WERI-Rb-1 (cell line): Measurements from ENCODE around the gene DHX29.

ENCODE experiments used
- DNase-seq: peaks from one replicate; pipeline ENCODE4 v3.0.0-alpha.2; 2020
- H3K27ac ChIP-seq: fragments of 250-450 bp; sonication (Bioruptor Pico); 2 replicates; pipeline ENCODE4 v1.5.1; 2020; ENCODE audit warnings: mild to moderate bottlenecking, moderate library complexity
- H3K27me3 ChIP-seq: fragments of 250-450 bp; sonication (Bioruptor Pico); 2 replicates; pipeline ENCODE4 v1.5.1; 2021; ENCODE audit warnings: mild to moderate bottlenecking, low read depth, moderate library complexity; ENCODE audit not compliant: insufficient read depth, severe bottlenecking
- H3K36me3 ChIP-seq: fragments of 250-450 bp; sonication (Bioruptor Pico); 2 replicates; pipeline ENCODE4 v1.5.1; 2020; ENCODE audit warnings: mild to moderate bottlenecking, moderate library complexity
- H3K4me3 ChIP-seq: 2 replicates; pipeline ENCODE4 v1.5.1; 2011; ENCODE audit warnings: low read depth, mild to moderate bottlenecking, control low read depth, low read length
- H3K9me3 ChIP-seq: fragments of 250-450 bp; sonication (Bioruptor Pico); 2 replicates; pipeline ENCODE4 v1.5.1; 2021; ENCODE audit warnings: mild to moderate bottlenecking, moderate library complexity; ENCODE audit not compliant: severe bottlenecking
- TF ChIP-seq, protein P1 (sequence below): IDR thresholded peaks from 2 replicates; pipeline ENCODE4 v1.5.1; 2011; ENCODE audit warnings: low read depth, mild to moderate bottlenecking, control low read depth, inconsistent platforms, low read length

The DHX29 gene

DNA sequence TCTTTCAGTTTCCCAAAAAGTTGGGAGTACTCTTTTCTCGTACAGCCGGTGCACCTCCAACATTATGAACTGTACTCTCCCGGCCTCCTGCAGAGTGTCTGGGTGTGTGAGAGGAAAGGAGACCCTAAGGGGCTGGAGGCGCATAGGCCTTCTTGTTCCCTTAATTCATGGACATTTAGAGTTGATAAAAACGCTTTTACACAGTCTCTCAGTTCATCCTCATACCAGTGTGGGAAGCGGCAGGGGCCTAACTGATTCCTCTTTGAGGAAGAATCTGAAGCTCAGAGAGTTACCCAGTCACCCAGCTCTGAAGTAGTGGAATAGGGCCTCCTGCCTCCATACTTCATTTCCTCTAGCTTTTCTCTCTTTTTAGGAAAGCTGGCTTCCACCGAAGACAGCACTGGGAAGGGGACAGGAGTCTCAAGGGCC is 83.7 kb downstream of the DHX29 start:
- no peak overlapping the region for H3K4me3 ChIP-seq

DNA sequence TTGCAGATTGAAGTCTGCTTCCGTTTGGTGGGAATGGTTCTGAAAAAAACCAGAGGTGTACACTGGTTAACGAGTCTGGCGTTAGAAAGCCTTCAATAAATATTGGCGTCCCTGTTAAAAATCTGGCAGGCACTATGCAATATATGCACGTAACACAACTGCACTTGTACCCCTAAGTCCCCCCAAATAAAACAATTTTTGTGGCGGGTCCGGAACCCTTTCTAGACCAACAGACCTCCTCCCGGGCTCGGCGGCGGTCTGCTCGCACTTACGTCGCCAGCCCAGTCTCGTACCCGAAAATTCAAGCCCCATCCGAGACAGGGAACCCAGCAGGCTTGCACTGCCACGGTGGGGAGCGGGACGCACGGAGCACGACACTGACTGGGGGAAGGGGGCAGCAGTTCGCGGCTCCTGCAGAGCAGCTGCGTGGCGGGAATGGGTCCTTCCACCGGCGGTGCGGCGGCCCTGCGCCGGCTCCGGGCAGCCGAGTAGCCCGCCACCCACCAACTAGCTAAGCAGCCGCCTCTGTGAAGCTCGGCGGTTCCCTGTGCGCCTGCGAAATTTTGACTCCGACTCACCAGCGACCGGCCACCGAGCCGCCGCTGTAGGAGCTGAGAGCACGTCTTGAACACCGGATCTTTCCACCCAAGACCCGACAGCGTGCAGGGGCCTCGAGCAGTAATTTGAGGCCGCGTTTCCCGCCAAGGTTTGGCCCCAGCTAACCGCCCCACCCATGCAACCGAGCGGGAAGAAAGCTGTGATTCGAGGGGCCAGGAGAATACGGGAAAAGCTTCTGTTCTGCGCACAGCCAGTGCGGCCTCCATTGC is 84.3 kb downstream of the DHX29 start:
- Histone ChIP-seq H3K9me3 (no peaks in the 10 kb centered on the region), H3K4me3 (no peak overlapping the region), H3K27me3 (peaks cover 13% of the 10 kb centered on the region), H3K27ac (no peak overlapping the region), H3K36me3 (no peaks in the 10 kb centered on the region)
- TF ChIP-seq, protein P1, sequence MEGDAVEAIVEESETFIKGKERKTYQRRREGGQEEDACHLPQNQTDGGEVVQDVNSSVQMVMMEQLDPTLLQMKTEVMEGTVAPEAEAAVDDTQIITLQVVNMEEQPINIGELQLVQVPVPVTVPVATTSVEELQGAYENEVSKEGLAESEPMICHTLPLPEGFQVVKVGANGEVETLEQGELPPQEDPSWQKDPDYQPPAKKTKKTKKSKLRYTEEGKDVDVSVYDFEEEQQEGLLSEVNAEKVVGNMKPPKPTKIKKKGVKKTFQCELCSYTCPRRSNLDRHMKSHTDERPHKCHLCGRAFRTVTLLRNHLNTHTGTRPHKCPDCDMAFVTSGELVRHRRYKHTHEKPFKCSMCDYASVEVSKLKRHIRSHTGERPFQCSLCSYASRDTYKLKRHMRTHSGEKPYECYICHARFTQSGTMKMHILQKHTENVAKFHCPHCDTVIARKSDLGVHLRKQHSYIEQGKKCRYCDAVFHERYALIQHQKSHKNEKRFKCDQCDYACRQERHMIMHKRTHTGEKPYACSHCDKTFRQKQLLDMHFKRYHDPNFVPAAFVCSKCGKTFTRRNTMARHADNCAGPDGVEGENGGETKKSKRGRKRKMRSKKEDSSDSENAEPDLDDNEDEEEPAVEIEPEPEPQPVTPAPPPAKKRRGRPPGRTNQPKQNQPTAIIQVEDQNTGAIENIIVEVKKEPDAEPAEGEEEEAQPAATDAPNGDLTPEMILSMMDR, result no peak
- DNase-seq, result no peak

More for the DNA sequence above, 83.7 kb downstream of the DHX29 start:
- Histone ChIP-seq H3K27me3 (peaks cover 19% of the 10 kb centered on the region), H3K36me3 (no peaks in the 10 kb centered on the region), H3K27ac (no peak overlapping the region), H3K9me3 (no peaks in the 10 kb centered on the region)
- TF ChIP-seq, protein P1, result no peak
- DNase-seq, result no peak

DNA sequence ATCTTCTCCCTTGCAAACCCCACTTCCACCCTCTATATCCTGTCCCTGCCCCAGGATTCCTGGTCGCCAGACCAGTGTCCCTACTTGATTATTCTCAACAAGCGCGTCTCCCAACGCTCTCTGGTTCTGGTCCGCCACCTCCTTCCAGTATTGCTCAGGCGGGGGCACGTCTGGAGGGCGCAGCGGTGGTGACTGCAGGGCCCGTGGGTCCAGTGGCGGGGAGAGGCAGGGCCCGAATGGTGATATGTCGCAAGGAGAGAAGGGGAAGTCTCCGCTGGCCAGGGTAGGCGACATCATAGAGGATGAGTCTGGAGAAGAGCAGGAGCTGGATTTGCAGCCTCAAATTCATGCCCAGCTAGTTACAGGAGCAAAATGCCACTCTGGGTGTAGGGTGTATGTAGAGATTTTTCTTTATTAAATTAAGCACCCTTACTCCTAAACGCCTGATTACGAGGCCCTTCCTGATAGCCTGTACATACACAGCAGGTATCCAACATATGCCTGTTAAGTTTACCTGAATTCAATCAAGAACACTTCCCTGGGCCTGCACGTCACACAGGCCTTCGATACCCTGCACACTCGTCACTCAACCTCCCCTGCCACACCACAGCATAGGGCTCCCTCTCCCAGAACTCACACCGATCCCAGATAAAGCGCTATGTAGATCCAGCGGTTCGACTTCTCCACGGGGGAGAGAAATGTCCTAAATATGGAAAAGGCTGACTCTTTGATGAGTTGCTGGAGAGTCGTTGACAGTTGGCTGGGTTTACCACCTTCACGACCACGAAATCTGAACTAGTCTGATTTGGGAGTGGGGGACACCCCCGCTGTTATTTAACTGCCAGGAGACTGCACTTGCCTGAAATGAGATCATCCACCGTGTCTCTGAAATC is 85.2 kb downstream of the DHX29 start:
- H3K27ac ChIP-seq, result no peak overlapping the region
- H3K4me3 ChIP-seq, result no peak overlapping the region
- H3K27me3 ChIP-seq, result peaks cover 4% of the 10 kb centered on the region
- TF ChIP-seq, protein P1, result no peak
- H3K36me3 ChIP-seq, result no peaks in the 10 kb centered on the region
- DNase-seq, result no peak
- H3K9me3 ChIP-seq, result no peaks in the 10 kb centered on the region

DNA sequence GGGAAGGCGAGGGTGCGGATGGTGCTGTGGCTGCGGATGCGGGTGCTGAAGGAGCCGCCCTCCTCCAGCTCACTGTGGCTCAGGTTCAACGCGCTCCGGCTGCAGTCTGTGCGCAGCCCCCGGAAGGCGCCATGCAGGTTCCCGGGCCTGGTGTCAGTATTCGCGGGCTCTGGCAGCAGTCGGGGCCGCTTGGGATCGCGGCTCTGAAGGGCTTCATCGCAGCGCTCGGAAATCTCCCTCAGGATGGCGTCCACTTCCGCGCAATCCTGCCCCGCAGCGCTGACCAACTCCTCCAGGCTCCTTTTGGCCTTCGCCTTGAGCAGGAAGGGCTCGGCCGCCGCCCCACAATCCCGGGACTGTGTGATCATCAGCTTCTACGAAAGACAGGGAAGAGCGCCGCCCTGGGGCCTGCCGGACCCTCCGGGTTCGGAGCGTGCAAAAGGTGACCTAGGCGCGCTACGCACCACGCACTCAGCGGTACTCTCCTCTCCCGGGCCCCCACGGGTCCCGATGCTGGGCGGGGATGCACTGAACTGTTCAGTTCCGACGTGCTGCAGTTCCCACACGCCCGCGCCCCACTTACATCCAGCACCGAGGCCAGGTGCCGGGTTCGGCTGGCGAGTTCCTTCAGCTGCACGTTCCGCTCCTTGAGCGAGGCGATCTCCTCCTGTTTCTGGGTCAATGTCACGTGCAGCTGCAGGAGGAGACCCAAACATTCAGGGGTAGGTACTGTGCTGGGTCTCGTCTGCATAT is 86.9 kb downstream of the DHX29 start:
- Histone ChIP-seq H3K36me3 (no peaks in the 10 kb centered on the region), H3K4me3 (peak overlapping the region; percentile 62), H3K27me3 (no peaks in the 10 kb centered on the region), H3K27ac (peak overlapping the region; percentile 52), H3K9me3 (no peaks in the 10 kb centered on the region)
- TF ChIP-seq, protein P1, result peak; percentile 67
- peak; percentile 78 for DNase-seq

DNA sequence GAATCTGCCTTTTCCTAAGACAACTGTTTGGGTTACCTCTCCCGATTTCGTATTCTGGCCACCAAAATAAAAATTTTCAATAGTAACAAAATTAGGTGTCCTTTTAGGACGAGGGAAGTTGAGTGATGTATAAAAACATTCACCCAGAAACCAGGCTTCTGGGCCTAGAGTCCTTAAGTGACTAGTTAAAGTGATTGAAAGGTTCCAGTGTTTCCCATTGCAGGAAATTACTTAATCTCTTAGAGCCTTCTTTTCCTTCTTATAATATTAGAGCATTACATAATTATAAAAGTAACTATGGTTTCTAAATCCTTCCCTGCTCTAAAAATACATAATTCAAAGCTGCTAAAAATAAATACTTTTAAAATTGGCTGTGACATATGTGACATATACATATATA is 87.7 kb downstream of the DHX29 start:
- Histone ChIP-seq H3K27me3 (no peaks in the 10 kb centered on the region), H3K27ac (no peak overlapping the region), H3K36me3 (no peaks in the 10 kb centered on the region), H3K9me3 (no peaks in the 10 kb centered on the region), H3K4me3 (peak overlapping the region; percentile 62)
- TF ChIP-seq, protein P1, result no peak
- no peak for DNase-seq
